GM21529 (cell line): Measurements from ENCODE around the gene GP2.

ENCODE experiments used
- ATAC-seq: cut with Tn5 transposase; IDR thresholded peaks from one replicate; pipeline ENCODE4 v1.9.1; 2021; ENCODE audit not compliant: unreplicated experiment

GP2 gene

DNA sequence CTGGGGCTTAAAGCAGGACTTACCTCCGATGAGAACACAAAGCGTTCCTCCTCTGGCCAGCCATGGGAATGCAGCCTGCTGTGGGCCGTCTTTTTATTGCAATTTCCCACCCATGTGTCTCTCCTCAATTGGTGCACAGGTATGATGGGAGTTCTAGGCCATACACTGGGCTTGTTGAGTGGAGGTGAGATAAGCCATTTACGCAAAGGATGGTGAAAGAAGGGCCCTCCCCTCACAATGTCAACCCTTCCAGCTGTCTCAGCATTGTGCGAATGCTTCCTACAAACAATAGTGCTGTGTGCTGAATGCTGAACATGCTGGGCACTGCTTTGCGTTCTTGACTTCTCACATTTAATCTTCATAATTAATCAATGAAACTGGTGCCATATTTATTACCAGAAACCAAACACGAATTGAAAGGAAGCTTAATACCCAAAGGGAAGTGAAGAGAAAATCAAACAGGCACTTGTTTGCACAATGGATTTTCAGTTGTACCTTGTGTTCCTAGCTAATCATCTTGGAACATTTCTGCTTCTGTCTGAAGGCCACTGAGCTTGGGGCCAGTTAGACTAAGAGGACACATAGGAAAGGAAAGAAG is at the start of gene GP2:
Gene GP2, minus strand, starts transcription at position 70 of the 598 bp plus-strand sequence. CDS start 1,082 bp downstream, outside the sequence.
- ATAC-seq: no peak

GRCh38 chr16:20372701-20373100 is 45.4 kb upstream of the GP2 start:
- no peak for ATAC-seq

DNA sequence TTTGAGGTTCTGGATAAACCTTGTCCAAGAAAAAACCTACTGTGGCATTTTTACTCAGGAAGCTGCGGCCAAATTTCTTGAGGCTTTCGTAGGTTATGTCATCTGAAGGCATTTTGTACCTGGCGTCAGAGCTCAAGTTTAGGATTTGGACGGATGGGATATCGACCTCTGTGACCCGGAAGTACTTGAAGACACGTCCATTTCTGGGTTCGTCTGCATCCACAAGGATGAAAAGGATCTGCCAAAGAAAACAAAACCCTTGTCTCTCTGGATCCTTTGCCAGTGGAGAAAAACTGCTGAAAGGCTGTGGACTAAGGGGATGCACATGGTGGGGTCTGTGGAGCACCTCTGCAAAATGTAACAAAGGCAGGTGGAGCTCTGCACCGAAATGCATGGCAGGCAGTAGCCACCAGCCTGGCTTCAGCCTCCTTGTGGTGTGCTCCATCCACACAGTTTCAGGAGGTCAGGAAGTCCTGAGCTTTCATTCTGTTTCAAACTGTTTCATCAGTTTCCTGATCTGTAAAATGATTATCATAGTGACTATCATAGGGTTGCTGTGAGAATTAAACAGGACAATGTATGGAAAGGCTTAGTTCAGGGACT is 42.2 kb upstream of the GP2 start:
- no peak for ATAC-seq

- no peak for ATAC-seq
Observed at GRCh38 chr16:20364051-20364450, 36.7 kb upstream of the GP2 start.

DNA sequence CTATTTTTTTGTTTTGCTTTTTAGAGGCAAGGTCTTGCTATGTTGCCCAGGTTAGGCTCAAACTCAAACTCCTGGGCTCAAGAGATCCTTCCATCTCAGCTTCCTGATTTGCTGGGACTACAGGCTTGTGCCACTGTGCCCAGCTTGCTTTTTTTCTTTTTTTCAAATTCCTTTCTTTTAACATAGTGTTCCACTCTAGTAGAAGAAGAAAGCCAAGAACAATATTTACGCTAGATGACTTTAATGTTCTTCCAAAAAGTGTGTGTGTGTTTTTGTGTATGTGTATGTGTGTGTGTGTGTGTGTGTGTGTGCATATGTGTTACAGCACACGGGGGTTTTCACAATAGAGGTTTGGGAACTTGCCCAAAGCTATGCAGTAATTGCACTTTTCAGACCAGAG is 35.9 kb upstream of the GP2 start:
- ATAC-seq: no peak

DNA sequence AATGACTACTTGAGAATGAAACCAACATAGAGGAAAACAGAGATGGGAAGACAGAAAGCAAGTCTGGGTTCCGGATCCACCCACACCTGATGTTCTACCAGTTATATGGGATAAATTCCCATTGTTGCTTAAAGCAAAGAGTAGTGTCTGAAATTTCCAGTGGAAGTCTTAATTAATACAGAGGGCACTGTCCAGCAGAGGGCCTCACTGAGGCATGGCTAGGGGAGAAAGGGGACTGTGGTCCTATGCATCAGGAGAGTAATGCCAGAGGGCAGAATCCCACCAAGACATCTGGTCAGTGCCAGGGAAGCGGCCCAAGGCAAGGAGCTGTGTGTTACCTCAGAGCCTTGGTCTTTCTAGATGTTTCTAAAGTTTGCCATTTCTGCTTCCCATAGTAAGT is 32.7 kb upstream of the GP2 start:
- no peak for ATAC-seq

- ATAC-seq: no peak
Observed at GRCh38 chr16:20355114-20355782, 27.9 kb upstream of the GP2 start.

- no peak for ATAC-seq
Observed at GRCh38 chr16:20353379-20353778, 26.1 kb upstream of the GP2 start.

- ATAC-seq: no peak
Observed at GRCh38 chr16:20352615-20353014, 25.3 kb upstream of the GP2 start, which contains the start of gene UMOD. Gene UMOD (minus strand): TSS chr16:20352715. CDS start chr16:20350737, 1,978 bp downstream.

GRCh38 chr16:20349615-20350014 is 22.3 kb upstream of the GP2 start:
- ATAC-seq: no peak

DNA sequence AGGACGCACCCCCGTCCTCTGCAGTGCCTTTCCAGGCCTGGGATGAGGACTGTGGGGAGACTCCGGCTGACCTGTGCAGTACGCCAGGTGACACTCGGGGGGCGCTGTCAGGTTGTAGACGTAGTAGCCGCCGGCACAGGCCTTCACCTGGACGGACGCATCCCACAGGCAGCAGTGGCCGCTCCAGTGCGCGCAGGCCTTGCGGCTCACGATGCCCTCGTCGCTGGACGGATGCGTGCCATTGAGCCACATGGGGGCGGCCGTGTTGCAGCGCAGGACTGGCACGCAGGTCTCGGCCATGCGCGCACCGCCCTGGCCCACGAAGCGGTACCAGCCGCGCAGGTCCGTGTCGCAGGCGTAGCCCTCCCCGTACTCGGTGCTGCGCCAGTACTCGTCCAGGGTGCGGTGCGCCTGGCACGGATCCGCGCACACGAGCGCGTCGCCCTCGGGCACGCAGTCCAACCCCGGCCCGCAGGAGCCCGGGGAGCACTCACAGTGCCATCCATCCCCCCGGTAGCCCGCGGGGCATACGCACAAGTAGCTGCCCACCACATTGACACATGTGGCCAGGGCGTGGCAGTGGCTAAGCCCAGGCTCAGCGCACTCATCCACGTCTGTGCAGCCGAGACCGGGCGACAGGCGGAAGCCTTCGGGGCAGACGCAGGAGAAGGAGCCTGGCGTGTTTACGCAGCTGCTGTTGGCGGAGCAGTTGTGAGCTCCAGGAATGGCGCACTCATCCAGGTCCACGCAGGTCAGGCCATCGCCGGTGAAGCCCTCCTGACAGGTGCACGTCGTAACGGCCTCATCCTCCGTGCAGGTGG is 21.3 kb upstream of the GP2 start:
- ATAC-seq: no peak

- no peak for ATAC-seq
Observed at GRCh38 chr16:20347666-20348364, 20.5 kb upstream of the GP2 start.

DNA sequence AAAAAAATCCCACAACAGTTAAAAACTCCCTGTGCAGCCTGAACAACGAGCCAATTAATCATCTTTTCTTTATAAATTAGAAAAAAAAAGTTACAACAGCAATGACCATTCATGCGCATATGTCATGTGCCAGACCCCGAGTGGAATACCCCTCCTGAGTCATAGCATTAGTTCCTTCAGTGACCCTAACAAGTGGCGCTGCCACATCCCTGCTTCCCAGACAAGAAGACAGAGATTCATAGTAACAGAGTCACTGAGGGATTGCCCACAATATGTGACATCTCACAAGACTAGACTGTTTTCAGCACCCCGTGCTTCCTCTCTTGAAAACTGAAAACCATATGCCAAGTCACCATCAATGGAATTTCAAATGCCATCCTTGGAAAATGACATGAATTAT is 17.3 kb upstream of the GP2 start:
- ATAC-seq: no peak

DNA sequence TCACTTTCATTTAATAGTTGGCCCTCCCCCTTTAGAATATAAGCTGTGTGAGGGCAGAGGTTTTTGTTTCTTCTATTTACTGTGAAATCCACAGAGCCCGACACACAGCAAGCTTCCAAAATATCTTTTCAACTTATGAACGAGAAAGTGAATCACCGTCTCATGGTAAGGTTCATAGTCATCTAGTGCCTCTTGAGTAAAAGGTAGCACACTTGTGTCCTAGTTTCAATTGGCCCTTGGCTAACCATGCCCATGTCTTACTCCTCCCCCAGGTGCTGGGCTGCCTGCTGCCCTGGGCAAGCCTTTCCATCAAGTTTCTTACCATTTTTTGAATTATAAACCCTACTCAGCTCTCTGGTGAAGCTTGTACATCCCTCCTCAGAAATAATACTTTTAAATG is 12.4 kb upstream of the GP2 start:
- no peak for ATAC-seq

- ATAC-seq: no peak
Observed at GRCh38 chr16:20336955-20337354, 9.6 kb upstream of the GP2 start.

DNA sequence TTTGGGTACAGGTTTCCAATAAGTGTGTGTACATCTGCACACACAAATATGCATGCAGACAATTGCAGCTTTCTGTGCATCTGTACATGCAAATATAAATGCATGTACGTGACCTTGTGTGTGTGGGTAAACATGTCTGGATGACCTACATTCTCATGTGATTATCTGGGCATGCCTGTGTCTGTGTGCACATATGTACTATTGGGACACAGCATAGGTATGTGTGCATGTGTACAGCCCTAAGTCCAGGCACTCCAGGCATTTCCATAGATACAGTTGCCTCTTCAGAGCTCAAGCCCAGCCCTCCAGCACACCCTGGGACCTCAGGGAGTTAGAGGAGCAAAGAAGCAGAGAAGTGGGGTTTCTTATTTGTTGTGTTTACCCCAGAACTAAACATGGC is 7.1 kb upstream of the GP2 start:
- ATAC-seq: no peak

- no peak for ATAC-seq
Observed at GRCh38 chr16:20333120-20333519, 5.8 kb upstream of the GP2 start.

DNA sequence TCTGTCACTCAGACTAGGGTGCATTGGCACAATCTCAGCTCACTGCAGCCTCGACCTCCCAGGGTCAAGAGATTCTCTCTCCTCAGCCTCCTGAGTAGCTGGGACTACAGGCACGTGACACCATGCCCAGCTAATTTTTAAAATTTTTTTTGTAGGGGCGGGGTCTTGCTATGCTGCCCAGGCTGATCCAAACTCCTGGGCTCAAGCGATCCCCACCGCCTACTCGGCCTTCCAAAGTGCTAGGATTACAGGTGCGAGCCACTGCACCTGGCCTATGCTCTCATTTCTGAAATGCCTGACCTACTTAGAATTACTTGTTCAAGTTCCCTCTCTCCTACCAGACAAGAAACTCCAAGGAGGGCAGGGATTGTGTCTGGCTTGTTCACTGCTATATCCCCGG is 5.1 kb upstream of the GP2 start:
- ATAC-seq: no peak

- no peak for ATAC-seq
Observed at GRCh38 chr16:20331635-20332034, 4.3 kb upstream of the GP2 start.

GRCh38 chr16:20329392-20330138 is 2.3 kb upstream of the GP2 start:
- no peak for ATAC-seq
